CD4-positive, alpha-beta T cell treated with Interleukin-1 beta for 1 hour (primary cell): ENCODE data around the gene KRTAP2-4.
"Not testable (repeated sequence)": the region's sequence is repeated elsewhere in the genome, so short reads cannot be mapped to it uniquely, and the experiment has no call there.

Source experiments
- DNase-seq, 2 donors: peaks; one replicate each; pipeline ENCODE4 v3.0.0-alpha.2; 2020 to 2022

KRTAP2-4 gene

DNA sequence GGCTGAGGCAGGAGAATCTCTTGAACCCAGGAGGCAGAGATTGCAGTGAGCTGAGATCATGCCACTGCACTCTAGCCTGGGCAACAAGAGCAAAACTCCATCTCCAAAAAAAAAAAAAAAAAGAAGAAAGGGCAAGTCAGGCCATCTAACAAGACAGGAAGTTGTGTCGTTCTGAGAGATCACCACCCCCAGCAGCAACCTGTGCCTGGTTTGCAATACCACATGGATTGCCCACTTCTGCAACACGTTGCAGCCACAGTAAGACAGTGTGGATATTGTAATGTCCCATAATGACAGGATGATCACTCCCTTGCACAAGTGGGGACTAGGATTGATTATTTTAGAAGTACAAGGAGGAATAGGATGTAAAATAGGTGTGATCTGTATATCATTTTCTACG is 3.4 kb upstream of the KRTAP2-4 start:
- DNase-seq, result no peak

DNA sequence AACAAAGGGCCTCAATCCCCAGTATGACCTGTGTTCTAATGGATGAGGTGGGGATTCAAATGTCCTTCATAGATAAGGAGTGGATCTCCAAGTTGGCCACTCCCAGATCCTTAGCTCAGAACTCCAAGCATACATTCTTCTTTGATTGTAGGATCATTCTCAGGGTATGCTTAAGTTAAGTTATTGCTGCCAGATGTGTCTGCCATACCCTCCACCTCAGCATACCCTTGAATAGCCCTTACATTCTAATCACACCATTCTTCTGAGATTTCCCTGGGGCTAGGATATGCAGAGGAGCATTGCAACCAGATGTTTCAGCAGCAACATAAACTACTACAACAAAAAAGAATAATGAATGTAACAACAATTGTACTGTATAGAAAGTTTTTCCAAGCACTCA is 1.6 kb upstream of the KRTAP2-4 start:
- no peak for DNase-seq

DNA sequence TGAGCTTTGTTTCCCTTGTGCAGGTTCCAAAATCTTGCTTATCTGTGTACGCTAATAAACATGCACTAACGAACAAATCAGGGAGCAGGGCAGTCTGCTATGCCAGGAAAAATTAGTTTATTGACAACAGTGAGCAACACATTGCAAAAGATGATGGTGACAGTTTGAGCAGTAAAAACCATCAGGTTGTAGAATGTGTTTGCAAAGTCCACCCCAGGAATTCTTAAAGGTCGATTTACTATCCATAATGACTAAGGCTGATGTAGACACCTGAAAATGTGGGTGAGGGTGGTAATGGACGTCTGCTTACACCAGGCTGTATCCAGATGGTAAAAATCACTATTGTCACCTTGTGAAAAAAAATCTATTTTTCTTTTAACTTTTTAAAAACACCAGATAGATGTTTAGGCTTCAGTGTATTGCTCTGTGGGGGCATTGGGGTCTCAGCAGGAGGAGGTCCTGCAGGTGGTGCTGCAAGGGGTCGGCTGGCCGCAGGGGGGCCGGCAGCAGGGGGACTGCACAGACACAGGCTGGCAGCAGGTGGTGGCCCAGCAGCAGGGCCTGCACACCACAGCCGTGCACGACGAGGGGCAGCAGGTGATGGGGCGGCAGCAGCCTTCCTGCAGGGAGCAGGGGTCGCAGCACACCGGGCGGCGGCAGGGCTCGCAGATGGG is 526 bp downstream of the KRTAP2-4 start:
- DNase-seq, result not testable (repeated sequence)

DNA sequence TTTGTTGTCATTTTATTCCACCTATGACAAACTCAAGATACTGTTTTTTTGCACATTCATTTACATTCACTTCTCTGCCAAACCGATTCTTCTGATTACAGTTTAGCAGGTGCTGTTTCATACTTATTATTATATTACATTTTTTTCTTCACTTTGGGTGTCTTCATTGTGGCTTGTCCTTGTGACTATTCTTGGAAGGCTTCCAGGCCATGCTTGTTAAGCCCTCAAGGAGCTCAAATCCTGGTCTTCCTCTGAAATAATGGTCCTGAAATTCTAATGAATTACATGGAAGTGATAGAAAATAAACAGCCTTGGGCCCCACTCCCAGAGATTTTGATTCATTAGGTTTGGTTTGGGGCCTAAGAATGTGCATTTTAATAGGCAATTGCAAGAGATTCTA is 1.4 kb downstream of the KRTAP2-4 start:
- DNase-seq, result no peak

DNA sequence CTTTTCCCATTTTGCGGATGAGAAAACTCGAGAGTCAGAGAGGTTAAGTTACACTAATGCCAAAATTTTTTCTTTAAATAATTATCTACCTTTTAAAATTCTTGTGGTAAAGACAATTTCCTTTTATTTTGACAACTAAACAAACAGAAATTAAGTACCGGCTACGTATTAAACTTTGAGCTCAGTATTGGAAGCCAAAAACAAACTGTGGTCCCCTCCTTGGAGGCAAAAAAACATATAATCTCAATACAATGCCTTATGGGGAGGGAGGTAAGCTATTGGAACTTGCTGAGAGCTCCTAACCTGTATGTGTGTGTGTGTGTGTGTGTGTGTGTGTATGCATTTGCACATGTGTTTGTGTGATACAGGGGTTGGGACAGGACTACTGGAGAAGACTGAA is 2.2 kb downstream of the KRTAP2-4 start:
- no peak for DNase-seq

DNA sequence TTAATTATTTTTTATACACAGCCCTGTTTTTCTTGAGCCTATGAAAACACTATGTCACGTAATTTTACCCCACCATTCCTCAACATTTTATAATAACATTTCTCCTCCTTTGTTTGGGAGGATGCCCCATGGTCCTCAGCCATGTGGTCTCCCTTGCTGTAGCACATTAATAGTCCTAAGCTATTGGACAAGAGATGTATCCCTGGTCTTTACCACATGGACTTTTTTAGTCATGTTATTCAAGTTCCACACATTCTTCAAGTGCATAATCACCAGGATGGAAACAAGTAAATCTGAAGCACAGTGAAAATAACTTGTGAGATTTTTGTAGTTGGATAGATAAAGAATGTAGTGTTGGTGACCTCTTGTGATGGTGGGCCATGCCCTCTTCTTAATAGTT is 3.7 kb downstream of the KRTAP2-4 start:
- no peak for DNase-seq

DNA sequence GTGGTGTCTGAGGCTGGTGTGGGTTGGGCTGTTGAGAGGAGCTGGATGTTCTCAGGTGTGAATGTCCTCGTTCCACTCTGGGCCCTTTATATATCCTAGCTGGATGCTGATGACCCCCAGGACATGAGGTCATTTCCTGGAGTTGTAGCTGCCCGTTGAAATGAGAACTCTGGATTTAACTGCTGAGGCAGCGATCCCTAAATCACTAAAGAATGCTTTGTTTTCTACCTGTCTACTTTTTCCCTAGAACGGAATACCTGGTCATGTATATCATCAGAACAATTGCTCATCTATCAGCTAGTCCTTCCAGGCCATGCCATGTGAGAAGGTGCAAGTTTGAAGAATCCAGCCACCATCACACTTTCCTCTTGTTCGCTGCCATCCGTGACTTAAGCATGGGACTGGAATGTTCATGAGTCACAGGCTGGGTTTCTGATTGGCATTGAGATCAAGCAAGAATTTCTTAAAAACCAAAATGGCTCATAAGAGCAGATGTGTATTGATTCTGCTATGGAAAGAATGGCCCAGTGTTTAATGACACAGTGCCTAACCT is 5.6 kb downstream of the KRTAP2-4 start, which contains the start of gene KRTAP2-3:
Gene KRTAP2-3 (minus strand): TSS at position 63 of the 553 bp plus-strand sequence. CDS start 64 bp downstream, outside the sequence.
- DNase-seq, result no peak

DNA sequence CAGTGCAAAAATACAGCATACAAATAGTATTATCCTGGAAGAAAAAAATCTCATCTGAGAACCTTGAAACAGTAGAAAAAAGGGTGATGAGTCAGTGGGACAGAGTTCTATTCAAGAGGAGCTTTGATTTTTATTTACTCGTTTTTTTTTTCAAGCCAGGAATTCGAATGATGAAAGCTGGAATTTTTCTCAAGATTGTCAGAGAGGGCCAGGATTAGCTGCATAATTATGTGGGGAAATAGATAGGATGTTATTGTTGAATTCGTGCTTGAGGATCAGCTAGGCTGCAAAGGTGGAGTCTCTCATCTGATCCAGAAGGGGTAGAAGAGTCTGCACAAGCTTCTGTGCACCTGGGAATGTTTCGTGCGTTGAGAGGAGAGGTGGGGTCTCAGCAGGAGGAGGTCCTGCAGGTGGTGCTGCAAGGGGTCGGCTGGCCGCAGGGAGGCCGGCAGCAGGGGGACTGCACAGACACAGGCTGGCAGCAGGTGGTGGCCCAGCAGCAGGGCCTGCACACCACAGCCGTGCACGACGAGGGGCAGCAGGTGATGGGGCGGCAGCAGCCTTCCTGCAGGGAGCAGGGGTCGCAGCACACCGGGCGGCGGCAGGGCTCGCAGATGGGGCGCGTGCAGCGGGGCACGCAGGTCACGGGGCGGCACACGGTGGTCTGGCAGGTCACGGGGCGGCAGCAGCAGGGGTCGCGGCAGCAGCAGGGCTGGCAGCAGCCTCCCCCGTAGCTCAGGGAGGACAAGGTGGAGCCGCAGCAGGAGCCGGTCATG is 6.2 kb downstream of the KRTAP2-4 start:
- not testable (repeated sequence) for DNase-seq

DNA sequence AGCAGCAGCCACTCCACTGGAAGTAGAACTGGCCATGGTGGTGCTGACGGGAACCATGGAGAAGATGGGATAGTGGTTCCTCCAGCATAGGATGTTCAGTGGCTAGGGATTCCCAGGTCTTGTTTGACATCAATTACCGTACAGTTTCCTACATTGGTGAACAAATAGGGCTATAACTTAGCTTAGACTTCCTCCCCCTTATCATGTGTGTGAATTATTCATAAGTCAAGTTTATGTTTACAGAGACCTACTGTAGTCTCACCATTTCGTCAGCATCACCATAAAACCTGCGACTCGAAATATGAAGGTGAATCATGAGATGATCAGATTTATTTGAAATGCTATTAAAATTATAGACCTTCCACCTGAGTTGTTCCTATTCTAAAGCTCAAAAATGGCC is 6.9 kb downstream of the KRTAP2-4 start:
- DNase-seq, result no peak

DNA sequence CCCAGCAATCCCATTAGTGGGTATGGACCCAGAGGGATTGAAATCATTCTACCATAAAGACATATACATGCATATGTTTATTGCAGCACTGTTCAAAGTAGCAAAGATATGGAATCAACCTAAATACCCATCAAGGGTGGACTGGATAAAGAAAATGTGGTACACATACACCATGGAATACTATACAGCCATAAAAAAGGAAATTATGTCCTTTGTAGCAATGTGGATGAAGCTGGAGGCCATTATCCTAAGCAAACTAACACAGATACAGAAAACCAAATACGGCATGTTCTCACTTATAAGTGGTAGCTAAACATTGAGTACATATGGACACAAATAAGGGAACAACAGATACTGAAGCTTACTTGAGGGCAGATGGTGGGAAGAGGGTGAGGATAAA is 8.1 kb downstream of the KRTAP2-4 start:
- DNase-seq, result no peak

DNA sequence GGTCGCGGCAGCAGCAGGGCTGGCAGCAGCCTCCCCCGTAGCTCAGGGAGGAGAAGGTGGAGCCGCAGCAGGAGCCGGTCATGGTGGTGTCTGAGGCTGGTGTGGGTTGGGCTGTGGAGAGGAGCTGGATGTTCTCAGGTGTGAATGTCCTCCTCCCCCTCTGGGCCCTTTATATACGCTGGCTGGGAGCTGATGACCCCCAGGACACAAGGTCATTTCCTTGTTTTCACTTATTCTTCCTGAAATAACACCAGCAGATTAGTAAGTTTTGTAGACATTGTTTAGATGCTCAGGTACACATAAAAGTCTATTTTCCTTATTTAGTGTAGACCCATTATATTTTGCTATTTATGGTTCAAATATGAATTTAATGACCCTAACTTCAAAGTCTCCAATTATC is 10.5 kb downstream of the KRTAP2-4 start, which contains the start of gene KRTAP2-2:
Gene KRTAP2-2 (minus strand): TSS at position 101 of the 400 bp plus-strand sequence. CDS start 19 bp downstream, at position 82.
- not testable (repeated sequence) for DNase-seq

DNA sequence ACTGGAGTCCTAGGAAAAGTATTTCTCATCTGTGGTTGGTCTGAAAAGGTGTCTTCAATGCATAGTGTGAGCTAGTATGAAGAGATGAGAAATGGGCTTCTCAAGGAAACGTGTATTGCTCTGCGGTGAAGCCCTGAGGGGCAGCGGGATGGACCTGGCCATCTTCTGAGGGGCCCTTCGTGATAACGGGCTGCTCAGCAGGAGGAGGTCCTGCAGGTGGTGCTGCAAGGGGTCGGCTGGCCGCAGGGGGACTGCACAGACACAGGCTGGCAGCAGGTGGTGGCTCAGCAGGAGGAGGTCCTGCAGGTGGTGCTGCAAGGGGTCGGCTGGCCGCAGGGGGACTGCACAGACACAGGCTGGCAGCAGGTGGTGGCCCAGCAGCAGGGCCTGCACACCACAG is 11.1 kb downstream of the KRTAP2-4 start:
- DNase-seq, result not testable (repeated sequence)

DNA sequence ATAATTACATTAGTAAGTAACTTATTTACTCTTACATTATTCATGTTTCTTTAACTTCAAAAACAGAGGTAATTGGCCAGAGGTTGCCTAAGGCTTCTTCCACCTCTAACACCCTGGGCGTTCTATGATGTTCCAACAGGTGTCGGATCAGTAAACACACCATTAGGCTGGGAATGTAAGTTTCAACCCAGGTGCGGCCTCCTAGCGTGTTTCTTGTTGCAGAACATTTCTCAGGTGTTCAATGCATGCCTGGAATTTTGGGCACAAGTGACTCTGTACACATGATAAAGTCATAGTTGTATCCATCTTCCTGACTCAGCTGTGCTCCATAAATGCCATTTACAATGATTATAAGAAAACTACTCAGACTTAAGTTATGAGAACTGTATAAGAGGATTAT is 11.7 kb downstream of the KRTAP2-4 start:
- DNase-seq, result no peak

DNA sequence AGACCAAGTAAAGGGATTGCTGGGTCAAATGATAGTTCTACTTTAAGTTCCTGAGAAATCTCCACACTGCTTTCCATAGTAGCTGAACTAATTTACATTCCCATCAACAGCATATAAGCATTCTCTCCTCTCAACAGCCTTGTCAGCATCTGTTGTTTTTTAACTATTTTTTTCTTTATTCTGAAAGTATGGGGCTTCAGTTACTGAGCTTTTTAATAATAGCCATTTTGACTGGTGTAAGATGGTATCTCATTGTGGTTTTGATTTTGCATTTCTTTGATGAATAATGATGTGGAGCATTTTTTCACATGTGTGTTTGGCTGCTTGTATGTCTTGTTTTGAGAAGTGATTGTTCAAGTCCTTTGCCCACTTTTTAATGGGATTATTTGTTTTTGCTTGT is 13.1 kb downstream of the KRTAP2-4 start:
- no peak for DNase-seq

DNA sequence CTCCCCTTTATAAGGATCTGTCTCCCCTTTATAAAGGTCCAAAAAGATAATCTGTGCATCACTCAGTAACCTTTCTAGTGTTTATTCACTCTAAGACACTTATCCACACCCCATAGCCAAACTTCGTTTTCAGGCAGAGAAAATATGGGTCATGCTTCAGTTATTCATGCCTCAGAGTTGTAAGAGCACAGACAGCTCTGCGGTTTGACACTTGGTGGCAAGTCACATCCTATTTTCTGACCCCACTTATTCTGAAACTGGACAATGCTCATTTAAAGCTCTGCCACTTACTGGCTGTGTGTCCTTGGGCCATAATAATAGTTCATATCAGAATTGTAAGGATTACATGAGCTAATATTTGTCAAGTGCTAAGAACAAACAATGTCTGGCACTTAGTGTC is 16.6 kb downstream of the KRTAP2-4 start:
- no peak for DNase-seq

DNA sequence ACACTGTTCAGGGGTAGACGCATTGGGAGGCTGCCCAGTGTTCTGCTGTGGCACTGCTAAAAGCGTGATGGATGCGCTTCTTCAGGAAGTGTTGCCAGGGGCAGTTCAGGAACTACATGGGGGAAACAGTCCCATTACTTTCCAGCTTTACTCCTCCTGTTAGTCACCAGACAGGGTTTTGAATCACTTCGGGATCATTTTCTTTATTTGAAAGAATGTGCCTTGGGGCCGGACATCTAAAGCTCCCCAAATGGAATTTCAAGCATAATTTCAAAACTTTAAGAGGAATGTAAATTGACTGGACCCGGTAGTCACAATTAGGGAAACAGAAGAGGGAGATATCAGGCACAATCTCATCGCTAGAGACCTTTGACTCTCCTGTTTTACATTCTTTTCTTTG is 17.2 kb downstream of the KRTAP2-4 start:
- no peak for DNase-seq

DNA sequence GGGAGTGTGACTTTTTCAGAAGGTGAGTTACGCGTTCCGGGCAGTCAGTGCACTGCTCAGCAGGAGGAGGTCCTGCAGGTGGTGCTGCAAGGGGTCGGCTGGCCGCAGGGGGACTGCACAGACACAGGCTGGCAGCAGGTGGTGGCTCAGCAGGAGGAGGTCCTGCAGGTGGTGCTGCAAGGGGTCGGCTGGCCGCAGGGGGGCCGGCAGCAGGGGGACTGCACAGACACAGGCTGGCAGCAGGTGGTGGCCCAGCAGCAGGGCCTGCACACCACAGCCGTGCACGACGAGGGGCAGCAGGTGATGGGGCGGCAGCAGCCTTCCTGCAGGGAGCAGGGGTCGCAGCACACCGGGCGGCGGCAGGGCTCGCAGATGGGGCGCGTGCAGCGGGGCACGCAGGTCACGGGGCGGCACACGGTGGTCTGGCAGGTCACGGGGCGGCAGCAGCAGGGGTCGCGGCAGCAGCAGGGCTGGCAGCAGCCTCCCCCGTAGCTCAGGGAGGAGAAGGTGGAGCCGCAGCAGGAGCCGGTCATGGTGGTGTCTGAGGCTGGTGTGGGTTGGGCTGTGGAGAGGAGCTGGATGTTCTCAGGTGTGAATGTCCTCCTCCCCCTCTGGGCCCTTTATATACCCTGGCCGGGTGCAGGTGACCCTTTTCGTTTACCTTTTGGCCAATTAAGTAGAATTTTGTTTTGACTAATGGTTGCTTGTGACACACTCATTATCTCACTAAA is 18.8 kb downstream of the KRTAP2-4 start, which contains the start of gene KRTAP2-1:
Gene KRTAP2-1 (minus strand): TSS at position 582 of the 731 bp plus-strand sequence. CDS start 49 bp downstream, at position 533.
- not testable (repeated sequence) for DNase-seq

DNA sequence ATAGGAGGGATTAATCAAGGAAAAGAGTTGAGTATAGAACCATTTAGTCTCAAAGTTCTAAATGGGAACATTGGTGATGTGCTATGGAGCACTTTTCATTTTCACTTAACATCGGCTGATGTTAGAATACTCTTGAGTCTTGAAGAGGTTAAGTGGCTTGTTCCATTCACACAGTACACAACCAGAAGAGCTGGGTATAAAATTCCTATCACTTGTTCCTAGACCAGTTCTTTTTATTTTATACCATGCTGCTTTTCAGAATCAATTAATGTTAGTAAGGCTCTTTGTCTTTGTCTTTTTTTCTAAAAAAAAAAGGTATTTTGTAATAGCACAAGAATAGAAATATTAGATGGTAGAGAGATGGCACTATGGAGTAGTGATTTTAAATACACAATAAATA is 22.7 kb downstream of the KRTAP2-4 start:
- DNase-seq, result no peak

DNA sequence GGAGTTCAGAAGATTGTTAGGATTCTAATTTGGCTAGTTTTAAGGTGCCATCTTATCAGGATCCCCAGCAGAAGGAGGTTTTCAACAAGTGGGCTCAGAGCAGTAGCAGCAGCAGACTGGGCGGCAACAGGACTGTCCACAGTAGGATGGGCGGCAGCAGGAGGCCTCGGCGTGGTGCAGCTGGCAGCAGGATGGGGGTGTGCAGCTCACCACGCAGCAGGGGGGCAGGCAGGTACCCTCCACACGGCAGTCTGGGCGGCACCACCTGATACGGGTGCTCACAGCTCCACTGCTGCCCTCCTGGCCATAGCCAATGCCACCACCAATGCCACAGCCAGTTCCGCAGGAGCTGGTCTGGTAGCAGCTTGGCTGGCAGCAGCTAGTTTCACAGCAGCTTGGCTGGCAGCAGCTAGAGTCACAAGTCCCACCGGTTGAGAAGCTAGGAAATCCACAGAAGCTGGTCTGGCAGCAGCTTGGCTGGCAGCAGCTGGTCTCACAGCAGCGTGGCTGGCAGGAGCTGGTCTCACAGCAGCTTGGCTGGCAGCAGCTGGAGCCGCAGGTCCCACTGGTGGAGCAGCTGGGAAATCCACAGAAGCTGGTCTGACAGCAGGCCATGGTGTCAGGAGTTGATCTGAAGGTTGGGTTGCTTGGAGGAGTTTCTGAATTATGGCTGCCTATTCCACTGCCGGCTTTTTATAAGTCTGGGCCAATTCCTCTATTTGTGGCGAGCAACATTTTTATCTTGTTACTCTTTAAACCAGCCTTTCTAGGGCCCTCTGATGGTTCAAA is 24.7 kb downstream of the KRTAP2-4 start, which contains the start of gene KRTAP1-1:
Gene KRTAP1-1 (minus strand): TSS at position 668 of the 789 bp plus-strand sequence. CDS start 53 bp downstream, at position 615.
- DNase-seq, result not testable (repeated sequence)

DNA sequence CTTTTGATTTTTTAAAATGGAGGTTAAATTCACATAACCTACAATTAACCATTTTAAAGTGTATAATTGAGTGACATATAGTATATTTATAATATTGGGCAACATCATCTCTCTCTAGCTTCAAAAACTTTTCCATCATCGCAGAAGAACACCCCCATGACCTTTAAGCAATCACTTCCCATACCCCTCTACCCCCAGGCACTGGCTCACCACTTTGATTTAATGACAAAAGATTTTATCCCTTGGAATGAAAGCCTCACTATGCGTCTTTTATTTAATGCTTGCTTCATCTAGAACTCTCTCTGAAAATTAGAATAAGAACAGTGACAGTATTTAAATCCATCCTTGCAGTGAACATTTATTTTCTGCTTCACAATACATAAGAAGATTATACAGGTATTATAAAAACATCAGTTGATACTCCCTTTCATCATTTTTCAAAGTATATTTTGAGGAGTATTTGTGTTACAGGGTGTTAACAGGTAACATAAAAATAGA is 27.8 kb downstream of the KRTAP2-4 start:
- DNase-seq, result no peak

DNA sequence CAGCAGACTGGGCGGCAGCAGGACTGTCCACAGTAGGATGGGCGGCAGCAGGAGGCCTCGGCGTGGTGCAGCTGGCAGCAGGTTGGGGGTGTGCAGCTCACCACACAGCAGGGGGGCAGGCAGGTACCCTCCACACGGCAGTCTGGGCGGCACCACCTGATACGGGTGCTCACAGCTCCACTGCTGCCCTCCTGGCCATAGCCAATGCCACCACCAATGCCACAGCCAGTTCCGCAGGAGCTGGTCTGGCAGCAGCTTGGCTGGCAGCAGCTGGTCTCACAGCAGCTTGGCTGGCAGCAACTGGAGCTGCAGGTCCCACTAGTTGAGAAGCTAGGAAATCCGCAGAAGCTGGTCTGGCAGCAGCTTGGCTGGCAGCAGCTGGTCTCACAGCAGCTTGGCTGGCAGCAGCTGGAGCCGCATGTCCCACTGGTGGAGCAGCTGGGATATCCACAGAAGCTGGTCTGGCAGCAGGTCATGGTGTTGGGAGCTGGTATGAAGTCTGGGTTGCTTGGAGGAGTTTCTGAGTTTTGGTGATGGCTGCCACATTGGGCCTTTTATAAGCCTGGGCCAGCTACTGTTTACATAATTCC is 31.2 kb downstream of the KRTAP2-4 start, which contains the start of gene KRTAP1-3:
Gene KRTAP1-3 (minus strand): TSS at position 529 of the 590 bp plus-strand sequence. CDS start 53 bp downstream, at position 476.
- not testable (repeated sequence) for DNase-seq
